MCF 10A (cell line): ENCODE measurements around the gene PI4KB. TPM values are rescaled to one million over a fixed set of nuclear protein-coding genes. Genes with fewer than 3 reads are reported as not detected.

ENCODE experiments used
- BruUV-seq: library from RNA; stranded (reverse); fragments of 400-500 nt; replicated peaks from 2 replicates; lab custom pipeline; 2021; lab: Mats Ljungman, UMichigan
- CTCF ChIA-PET: fragments of 300-600 bp; sonication (Branson Sonifier 250); formaldehyde crosslinking; extraction: SDS; loops from one replicate; lab custom pipeline; 2021; ENCODE audit warnings: antibody characterized with exemption, inconsistent platforms; lab: Yijun Ruan, JAX
- POLR2A ChIA-PET: fragments of 300-600, 350-650 bp; sonication (Branson Sonifier 250); formaldehyde crosslinking; extraction: SDS; loops from one replicate; lab custom pipeline; 2020; ENCODE audit warnings: antibody characterized with exemption, inconsistent platforms; lab: Yijun Ruan, JAX
- DNase-seq: peaks from one replicate; pipeline ENCODE4 v3.0.0-alpha.2; 2018; ENCODE audit not compliant: unreplicated experiment
- H3K27ac Mint-ChIP-seq: one replicate; pipeline ENCODE4 v1.8.0; 2022; ENCODE audit warnings: mild to moderate bottlenecking, low read depth, mixed read lengths; ENCODE audit not compliant: unreplicated experiment
- H3K27me3 Mint-ChIP-seq: one replicate; pipeline ENCODE4 v1.8.0; 2022; ENCODE audit warnings: mixed read lengths; ENCODE audit not compliant: insufficient read depth, unreplicated experiment
- H3K36me3 Mint-ChIP-seq: one replicate; pipeline ENCODE4 v1.8.0; 2022; ENCODE audit warnings: mild to moderate bottlenecking, moderate library complexity, mixed read lengths; ENCODE audit not compliant: insufficient read depth, unreplicated experiment
- H3K4me1 Mint-ChIP-seq: one replicate; pipeline ENCODE4 v1.8.0; 2022; ENCODE audit warnings: mixed read lengths; ENCODE audit not compliant: insufficient read depth, unreplicated experiment
- H3K4me3 Mint-ChIP-seq: one replicate; pipeline ENCODE4 v1.8.0; 2022; ENCODE audit warnings: mild to moderate bottlenecking, moderate library complexity, mixed read lengths; ENCODE audit not compliant: unreplicated experiment
- H3K9me3 Mint-ChIP-seq: one replicate; pipeline ENCODE4 v1.8.0; 2022; ENCODE audit warnings: mixed read lengths; ENCODE audit not compliant: unreplicated experiment
- CTCF ChIP-seq: fragments of 200-600 bp; IDR thresholded peaks from one replicate; pipeline ENCODE4 v1.8.0; 2022; ENCODE audit warnings: antibody characterized with exemption, mild to moderate bottlenecking; ENCODE audit not compliant: unreplicated experiment
- intact Hi-C: fragments of 100-400 bp; cut with micrococcal nuclease; formaldehyde crosslinking; loops from 2 replicates; pipeline ENCODE4 v1.14.1; 2022
- total RNA-seq: library from RNA; stranded (reverse); gene quantifications from 2 replicates; pipeline ENCODE4 v1.2.3, GENCODE V29; 2022

Gene PI4KB
- total RNA-seq, 1 experiment from 2014 or later, result 75.3 TPM

GRCh38 chr1:151251656-151252470 is 75.4 kb downstream of the PI4KB start:
- peaks cover 3% of the 10 kb centered on the region for H3K4me1 Mint-ChIP-seq
- ChIA-PET CTCF (interaction anchor here (0.6 to 10.6 kb wide), 28 partner anchors 9 to 774 kb away, joined by 3 to 122 read pairs (median 4); partner anchors contain the start of gene VPS72), POLR2A (interaction anchor here (0.5 to 8.1 kb wide), 19 partner anchors 9 to 926 kb away, joined by 3 to 153 read pairs (median 4); partner anchors contain the start of genes CDC42SE1, PIP5K1A, PSMB4 and SELENBP1)
- H3K27me3 Mint-ChIP-seq, result no peaks in the 10 kb centered on the region
- intact Hi-C loops, result loop anchor here (1.0 to 10.0 kb wide), 3 partner anchors 52 to 177 kb away; partner anchors contain the start of gene GABPB2
- peak overlapping the region; percentile 12 for H3K27ac Mint-ChIP-seq
- no peaks in the 10 kb centered on the region for H3K9me3 Mint-ChIP-seq
- no peak overlapping the region for H3K4me3 Mint-ChIP-seq
- peaks cover 61% of the 10 kb centered on the region for H3K36me3 Mint-ChIP-seq
- DNase-seq, result peak; percentile 85
- peak; percentile 90 for TF ChIP-seq CTCF
- no TSS peak for BruUV-seq

DNA sequence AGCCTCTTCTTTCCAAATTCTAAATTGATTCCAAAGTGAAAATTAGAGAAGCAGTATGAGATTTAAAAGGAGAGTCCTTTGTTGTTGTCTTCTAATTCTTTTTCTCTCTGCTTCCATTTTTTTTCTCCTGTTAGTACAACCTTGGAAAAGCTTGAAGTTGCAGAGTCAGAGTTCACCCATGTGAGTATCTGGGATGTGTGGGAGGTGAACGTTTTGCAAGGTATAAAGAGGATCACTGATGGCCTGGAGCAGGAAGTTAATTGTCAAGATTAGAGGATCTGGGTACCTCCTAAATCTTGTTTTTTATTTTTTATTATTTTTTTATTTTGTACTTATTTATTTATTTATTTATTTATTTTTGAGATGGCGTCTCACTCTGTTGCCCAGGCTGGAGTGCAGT is 80.4 kb downstream of the PI4KB start:
- no TSS peak for BruUV-seq
- DNase-seq, result no peak
- CTCF ChIA-PET, result interaction anchor here (0.5 to 10.6 kb wide), 8 partner anchors 11 to 626 kb away, joined by 3 to 122 read pairs (median 3); no protein-coding TSS in a partner anchor
- intact Hi-C loops, result no loop called here
- Mint-ChIP-seq H3K27ac (peak overlapping the region; percentile 61), H3K9me3 (no peaks in the 10 kb centered on the region), H3K4me1 (no peaks in the 10 kb centered on the region), H3K36me3 (peaks cover 99% of the 10 kb centered on the region), H3K4me3 (no peak overlapping the region), H3K27me3 (no peaks in the 10 kb centered on the region)
- POLR2A ChIA-PET, result interaction anchor here (0.6 to 1.8 kb wide), 7 partner anchors 8 to 584 kb away, joined by 3 to 8 read pairs (median 3); partner anchors contain the start of gene PSMD4
- TF ChIP-seq CTCF, result no peak

DNA sequence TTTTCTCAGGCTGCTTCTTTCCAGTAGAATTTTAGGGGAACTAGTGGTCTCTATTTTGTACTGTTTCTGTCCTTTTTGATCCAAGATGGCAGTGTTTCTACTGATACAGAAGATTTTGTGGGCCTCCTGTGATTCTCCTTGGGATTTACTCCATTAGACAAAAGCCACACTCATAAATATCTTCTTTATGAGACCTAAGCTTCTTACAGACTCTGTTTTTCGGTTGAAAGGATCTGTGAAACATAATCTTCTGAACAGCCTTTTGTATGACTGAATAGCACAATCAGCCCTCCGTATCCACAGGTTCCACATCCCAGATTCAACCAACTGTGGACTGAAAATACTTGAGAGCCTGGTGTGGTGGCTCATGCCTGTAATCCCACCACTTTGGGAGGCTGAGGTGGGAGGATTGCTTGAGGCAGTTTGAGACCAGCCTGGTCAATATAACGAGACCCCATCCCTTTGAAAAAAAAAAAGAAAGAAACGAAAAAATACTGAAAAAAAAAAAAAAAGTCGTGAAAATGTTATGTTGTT is 83.5 kb downstream of the PI4KB start:
- POLR2A ChIA-PET, result interaction anchor here (0.6 to 2.2 kb wide), 6 partner anchors 8 to 54 kb away, joined by 3 to 11 read pairs (median 4); partner anchors contain the start of gene PSMD4
- no peak overlapping the region for H3K4me3 Mint-ChIP-seq
- CTCF ChIA-PET, result interaction anchor here (0.7 to 3.8 kb wide), 2 partner anchors 8 to 97 kb away, joined by 6 to 24 read pairs; no protein-coding TSS in a partner anchor
- H3K27ac Mint-ChIP-seq, result peak overlapping the region; percentile 17
- no peaks in the 10 kb centered on the region for H3K4me1 Mint-ChIP-seq
- H3K36me3 Mint-ChIP-seq, result peaks cover 100% of the 10 kb centered on the region
- no peaks in the 10 kb centered on the region for H3K9me3 Mint-ChIP-seq
- BruUV-seq, result no TSS peak
- DNase-seq, result no peak
- intact Hi-C loops, result no loop called here
- H3K27me3 Mint-ChIP-seq, result no peaks in the 10 kb centered on the region
- TF ChIP-seq CTCF, result no peak

GRCh38 chr1:151242442-151242841 is 84.8 kb downstream of the PI4KB start:
- CTCF ChIA-PET, result interaction anchor here (0.6 to 3.8 kb wide), 4 partner anchors 10 to 602 kb away, joined by 3 to 24 read pairs (median 4); no protein-coding TSS in a partner anchor
- no TSS peak for BruUV-seq
- Mint-ChIP-seq H3K4me1 (peaks cover 11% of the 10 kb centered on the region), H3K36me3 (peaks cover 100% of the 10 kb centered on the region), H3K27ac (no peak overlapping the region), H3K27me3 (no peaks in the 10 kb centered on the region), H3K4me3 (no peak overlapping the region), H3K9me3 (no peaks in the 10 kb centered on the region)
- intact Hi-C loops, result no loop called here
- no peak for TF ChIP-seq CTCF
- POLR2A ChIA-PET, result interaction anchor here (1.5 to 2.2 kb wide), 3 partner anchors 8 to 12 kb away, joined by 4 to 11 read pairs (median 6); partner anchors contain the start of gene PSMD4
- no peak for DNase-seq
